ENCODE data around the gene RAB37.

- no peak for TF ChIP-seq CTCF (IDR thresholded peaks at IDR 0.05)
- no peak for TF ChIP-seq ZNF281 (CRISPR knock-in tag; IDR thresholded peaks at IDR 0.05)
- TF ChIP-seq CREB1 (CRISPR knock-in tag; IDR thresholded peaks at IDR 0.05), result no peak
- TF ChIP-seq ZBTB21 (CRISPR knock-in tag; IDR thresholded peaks at IDR 0.05; ENCODE audit: borderline replicate concordance), result no peak
- no peak for TF ChIP-seq E2F4 (CRISPR knock-in tag; IDR thresholded peaks at IDR 0.05; ENCODE audit: borderline replicate concordance, low read depth)
- TF ChIP-seq NR1H2 (CRISPR knock-in tag; IDR thresholded peaks at IDR 0.05), result no peak
- no peak for TF ChIP-seq FOXP4 (CRISPR knock-in tag; IDR thresholded peaks at IDR 0.05)
- no peak for TF ChIP-seq MLX (CRISPR knock-in tag; IDR thresholded peaks at IDR 0.05)
- TF ChIP-seq ZMAT4 (CRISPR knock-in tag; IDR thresholded peaks at IDR 0.05), result no peak
- no peak for TF ChIP-seq ETV6 (CRISPR knock-in tag; IDR thresholded peaks at IDR 0.05)
- no peak for TF ChIP-seq JUN (CRISPR knock-in tag; IDR thresholded peaks at IDR 0.05)
- TF ChIP-seq ARID4B (CRISPR knock-in tag; IDR thresholded peaks at IDR 0.05; ENCODE audit: borderline replicate concordance), result no peak
These were observed 17.8 kb downstream of the RAB37 start for GRCh38 chr17:74754832-74755231.

All from WTC11 (cell line).